NCI-H1048 (cell line): ENCODE results near the gene UBASH3A.

Source experiments
- DNase-seq: peaks from one replicate; lab custom pipeline; 2025; lab: John Stamatoyannopoulos, UW

The UBASH3A gene

GRCh38 chr21:42411891-42412635, 8.4 kb downstream of the UBASH3A start:
- no peak for DNase-seq

GRCh38 chr21:42412636-42412933, 8.9 kb downstream of the UBASH3A start:
- DNase-seq = no peak

GRCh38 chr21:42413093-42413492, 9.4 kb downstream of the UBASH3A start:
- no peak for DNase-seq

GRCh38 chr21:42413500-42413899, 9.8 kb downstream of the UBASH3A start:
- no peak for DNase-seq

- DNase-seq = no peak
Measured at GRCh38 chr21:42414066-42414465, 10.4 kb downstream of the UBASH3A start.

- no peak for DNase-seq
Measured at GRCh38 chr21:42414553-42414927, 10.8 kb downstream of the UBASH3A start.

- no peak for DNase-seq
Measured at GRCh38 chr21:42414928-42415769, 11.4 kb downstream of the UBASH3A start.

GRCh38 chr21:42417533-42417932, 13.8 kb downstream of the UBASH3A start:
- no peak for DNase-seq

- DNase-seq = no peak
Measured at GRCh38 chr21:42418886-42419285, 15.2 kb downstream of the UBASH3A start.

GRCh38 chr21:42419845-42420244, 16.1 kb downstream of the UBASH3A start:
- no peak for DNase-seq

GRCh38 chr21:42421018-42421793, 17.5 kb downstream of the UBASH3A start:
- DNase-seq = no peak

- no peak for DNase-seq
Measured at GRCh38 chr21:42423197-42423675, 19.5 kb downstream of the UBASH3A start.

GRCh38 chr21:42423685-42424084, 20.0 kb downstream of the UBASH3A start:
- no peak for DNase-seq

GRCh38 chr21:42424914-42425541, 21.3 kb downstream of the UBASH3A start:
- DNase-seq = no peak

- DNase-seq = no peak
Measured at GRCh38 chr21:42425591-42425990, 21.9 kb downstream of the UBASH3A start.

GRCh38 chr21:42426424-42426823, 22.7 kb downstream of the UBASH3A start:
- no peak for DNase-seq

- no peak for DNase-seq
Measured at GRCh38 chr21:42426876-42427480, 23.3 kb downstream of the UBASH3A start.

- DNase-seq = no peak
Measured at GRCh38 chr21:42427809-42428419, 24.2 kb downstream of the UBASH3A start.

GRCh38 chr21:42429021-42429420, 25.3 kb downstream of the UBASH3A start:
- no peak for DNase-seq

- no peak for DNase-seq
Measured at GRCh38 chr21:42429856-42430255, 26.2 kb downstream of the UBASH3A start.

GRCh38 chr21:42430521-42430920, 26.8 kb downstream of the UBASH3A start:
- no peak for DNase-seq
